ENCODE measurements around the gene PRDX5.

The PRDX5 gene

DNA sequence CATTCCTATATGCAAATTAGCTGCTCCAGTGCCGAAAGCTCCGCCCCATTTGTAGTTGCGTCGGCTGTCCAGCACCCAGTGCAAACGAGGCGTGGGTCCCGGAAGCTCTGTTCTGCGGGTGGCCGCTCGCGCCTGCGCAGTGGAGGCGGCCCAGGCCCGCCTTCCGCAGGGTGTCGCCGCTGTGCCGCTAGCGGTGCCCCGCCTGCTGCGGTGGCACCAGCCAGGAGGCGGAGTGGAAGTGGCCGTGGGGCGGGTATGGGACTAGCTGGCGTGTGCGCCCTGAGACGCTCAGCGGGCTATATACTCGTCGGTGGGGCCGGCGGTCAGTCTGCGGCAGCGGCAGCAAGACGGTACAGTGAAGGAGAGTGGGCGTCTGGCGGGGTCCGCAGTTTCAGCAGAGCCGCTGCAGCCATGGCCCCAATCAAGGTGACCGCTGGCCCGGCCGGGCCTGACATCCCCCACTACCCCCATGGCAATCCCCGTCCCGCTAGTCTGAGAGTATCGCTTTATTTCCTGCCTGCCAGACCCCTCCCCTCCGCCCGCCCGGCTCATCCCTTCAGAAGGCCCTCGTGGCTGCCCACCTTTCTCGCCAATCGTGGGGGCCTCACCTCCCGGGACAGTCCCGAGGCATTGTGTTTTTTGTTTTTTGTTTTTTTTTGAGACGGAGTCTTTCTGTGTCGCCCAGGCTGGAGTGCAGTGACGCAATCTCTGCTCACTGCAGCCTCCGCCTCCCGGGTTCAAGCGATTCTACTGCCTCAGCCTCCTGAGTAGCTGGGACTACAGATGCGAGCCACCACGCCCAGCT is at the start of gene PRDX5:
PRDX5 (plus strand) TSS at position 161 of the 805 bp plus-strand sequence; CDS start at position 256, 95 bp downstream.
- TF ChIP-seq, protein P1, sequence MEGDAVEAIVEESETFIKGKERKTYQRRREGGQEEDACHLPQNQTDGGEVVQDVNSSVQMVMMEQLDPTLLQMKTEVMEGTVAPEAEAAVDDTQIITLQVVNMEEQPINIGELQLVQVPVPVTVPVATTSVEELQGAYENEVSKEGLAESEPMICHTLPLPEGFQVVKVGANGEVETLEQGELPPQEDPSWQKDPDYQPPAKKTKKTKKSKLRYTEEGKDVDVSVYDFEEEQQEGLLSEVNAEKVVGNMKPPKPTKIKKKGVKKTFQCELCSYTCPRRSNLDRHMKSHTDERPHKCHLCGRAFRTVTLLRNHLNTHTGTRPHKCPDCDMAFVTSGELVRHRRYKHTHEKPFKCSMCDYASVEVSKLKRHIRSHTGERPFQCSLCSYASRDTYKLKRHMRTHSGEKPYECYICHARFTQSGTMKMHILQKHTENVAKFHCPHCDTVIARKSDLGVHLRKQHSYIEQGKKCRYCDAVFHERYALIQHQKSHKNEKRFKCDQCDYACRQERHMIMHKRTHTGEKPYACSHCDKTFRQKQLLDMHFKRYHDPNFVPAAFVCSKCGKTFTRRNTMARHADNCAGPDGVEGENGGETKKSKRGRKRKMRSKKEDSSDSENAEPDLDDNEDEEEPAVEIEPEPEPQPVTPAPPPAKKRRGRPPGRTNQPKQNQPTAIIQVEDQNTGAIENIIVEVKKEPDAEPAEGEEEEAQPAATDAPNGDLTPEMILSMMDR (IDR thresholded peaks at IDR 0.05; ENCODE audit: borderline replicate concordance, control extremely low read depth, extremely low read depth, insufficient read depth, missing control alignments), result peak; percentile 54
- DNase-seq (ENCODE audit: low spot score), result peak; percentile 97
- in situ Hi-C loops (cut with MboI; ENCODE audit: low sequenced_read_pairs, unreplicated experiment), result no loop called here

- in situ Hi-C loops (cut with MboI; ENCODE audit: low sequenced_read_pairs, unreplicated experiment), result no loop called here
- TF ChIP-seq, protein P1 (IDR thresholded peaks at IDR 0.05; ENCODE audit: borderline replicate concordance, control extremely low read depth, extremely low read depth, insufficient read depth, missing control alignments), result peak; percentile 6
- peak; percentile 72 for DNase-seq (ENCODE audit: low spot score)
Observed at GRCh38 chr11:64268893-64269539, 48.9 kb upstream of the PRDX5 start.

DNA sequence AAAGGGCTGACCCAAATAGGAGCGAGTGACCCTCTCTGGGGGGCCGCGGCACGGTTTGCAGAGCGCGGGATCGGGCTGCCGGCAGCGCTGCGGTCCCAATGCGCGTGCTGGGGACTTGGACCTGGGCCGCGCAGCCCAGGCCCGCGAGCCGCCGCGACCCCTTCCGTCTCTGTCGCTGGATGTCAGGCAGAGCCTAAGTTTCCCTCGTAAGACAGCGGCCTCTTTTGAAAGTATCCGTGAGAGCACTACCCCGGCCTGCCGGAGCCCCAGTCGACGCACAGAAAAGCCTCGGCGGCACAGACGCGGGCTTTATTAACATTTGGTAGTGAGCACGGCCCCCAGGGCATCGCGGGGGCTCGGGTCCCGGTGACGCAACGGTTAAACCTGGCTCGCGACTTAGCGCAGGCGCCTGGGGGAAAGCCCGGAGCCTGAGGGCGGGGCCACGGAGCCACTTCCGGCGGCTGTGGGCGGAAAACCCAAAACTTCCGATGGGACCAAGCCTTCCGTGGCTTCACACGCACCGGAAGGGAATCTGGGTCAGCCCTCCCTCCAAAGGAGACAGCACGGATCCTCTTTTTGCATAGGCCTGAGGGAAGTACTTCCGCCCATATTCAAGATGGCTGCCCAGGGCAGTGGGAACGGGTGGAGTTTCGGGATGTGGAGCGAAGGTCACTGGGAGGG is 48.2 kb upstream of the PRDX5 start:
- peak; percentile 91 for DNase-seq (ENCODE audit: low spot score)
- in situ Hi-C loops (cut with MboI; ENCODE audit: low sequenced_read_pairs, unreplicated experiment), result no loop called here
- TF ChIP-seq, protein P1 (IDR thresholded peaks at IDR 0.05; ENCODE audit: borderline replicate concordance, control extremely low read depth, extremely low read depth, insufficient read depth, missing control alignments), result no peak

DNA sequence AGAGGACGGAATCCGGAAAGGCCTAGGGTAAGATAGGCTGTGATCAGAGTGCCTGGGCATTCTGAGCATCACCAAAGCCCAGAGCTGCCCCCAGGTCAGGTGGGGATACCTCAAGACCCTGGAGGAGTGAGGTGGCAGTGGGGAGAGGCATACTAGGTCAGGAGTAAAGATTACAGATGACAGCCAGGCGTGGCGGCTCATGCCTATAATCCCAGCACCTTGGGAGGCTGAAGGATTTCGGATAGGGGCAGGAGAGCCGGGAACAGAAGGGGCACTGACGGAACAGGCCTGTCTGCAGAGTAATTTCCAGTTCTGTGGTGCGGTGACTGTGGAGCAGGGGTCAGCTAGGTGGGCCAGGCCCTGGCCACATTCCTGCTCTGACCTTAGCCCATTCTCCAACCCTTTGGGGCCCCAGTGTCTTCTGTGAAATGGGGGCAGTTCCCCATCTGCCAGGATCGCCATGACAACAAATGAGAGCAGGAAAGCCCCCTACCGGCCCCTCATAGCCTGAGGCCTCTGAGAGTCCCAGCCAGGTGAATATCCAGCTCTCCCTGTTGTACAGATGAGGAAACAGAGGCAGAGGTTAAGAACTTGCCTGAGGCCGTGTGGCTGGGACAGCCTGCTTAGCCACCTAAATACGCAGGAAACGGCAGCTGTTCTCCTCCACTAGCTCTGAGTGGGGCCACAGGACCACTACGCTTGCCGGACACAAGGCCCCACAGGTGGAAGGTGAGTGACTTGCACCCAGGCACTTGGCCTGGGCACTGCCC is 42.7 kb upstream of the PRDX5 start:
- in situ Hi-C loops (cut with MboI; ENCODE audit: low sequenced_read_pairs, unreplicated experiment), result loop anchor here (25.0 kb wide), 1 partner anchor 288 kb away; the partner anchor contains the start of gene OTUB1
- TF ChIP-seq, protein P1 (IDR thresholded peaks at IDR 0.05; ENCODE audit: borderline replicate concordance, control extremely low read depth, extremely low read depth, insufficient read depth, missing control alignments), result no peak
- DNase-seq (ENCODE audit: low spot score), result no peak

GRCh38 chr11:64275841-64276240 is 42.1 kb upstream of the PRDX5 start:
- TF ChIP-seq, protein P1 (IDR thresholded peaks at IDR 0.05; ENCODE audit: borderline replicate concordance, control extremely low read depth, extremely low read depth, insufficient read depth, missing control alignments), result no peak
- in situ Hi-C loops (cut with MboI; ENCODE audit: low sequenced_read_pairs, unreplicated experiment), result loop anchor here (25.0 kb wide), 1 partner anchor 289 kb away; the partner anchor contains the start of gene OTUB1
- DNase-seq (ENCODE audit: low spot score), result no peak
